Skeletal muscle cell (primary cell): ENCODE results near the gene AGL.
"Not testable (repeated sequence)": the region's sequence is repeated elsewhere in the genome, so short reads cannot be mapped to it uniquely, and the experiment has no call there.

Experiments
- DNase-seq: peaks from one replicate; pipeline ENCODE4 v3.0.0-alpha.2; 2010; ENCODE audit warnings: low read depth
- H3K4me3 ChIP-seq: 2 replicates; pipeline ENCODE4 v1.5.1; 2011; ENCODE audit warnings: low read depth, mild to moderate bottlenecking, control low read depth, low read length, moderate library complexity

Gene AGL

GRCh38 chr1:99919220-99919619 is 69.1 kb downstream of the AGL start:
- H3K4me3 ChIP-seq = no peak overlapping the region
- peak; percentile 31 for DNase-seq

- no peak for DNase-seq
- no peak overlapping the region for H3K4me3 ChIP-seq
These were observed 84.6 kb downstream of the AGL start for GRCh38 chr1:99934801-99935200.

DNA sequence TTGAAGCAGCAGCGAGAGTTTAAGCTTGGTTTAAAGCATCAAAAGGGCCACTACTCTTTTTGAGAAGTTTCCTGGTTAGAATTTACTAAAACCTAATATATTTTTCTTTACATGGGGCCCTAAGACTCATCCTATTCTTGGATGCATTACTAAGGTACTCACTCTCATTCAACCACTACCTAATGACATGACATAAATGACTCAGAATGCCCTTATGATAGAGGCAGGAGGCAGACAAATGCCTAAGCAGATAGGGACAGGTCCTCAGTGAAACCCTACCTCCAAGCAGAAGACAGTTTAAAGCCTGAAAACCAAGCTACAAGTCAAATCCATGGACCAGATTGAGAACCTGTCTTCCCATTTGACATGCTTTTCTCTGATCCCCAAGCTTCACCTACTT is 85.4 kb downstream of the AGL start:
- no peak overlapping the region for H3K4me3 ChIP-seq
- no peak for DNase-seq

GRCh38 chr1:99936071-99936470 is 85.9 kb downstream of the AGL start:
- no peak overlapping the region for H3K4me3 ChIP-seq
- DNase-seq = no peak

GRCh38 chr1:99942723-99943122 is 92.6 kb downstream of the AGL start:
- DNase-seq = no peak
- no peak overlapping the region for H3K4me3 ChIP-seq

DNA sequence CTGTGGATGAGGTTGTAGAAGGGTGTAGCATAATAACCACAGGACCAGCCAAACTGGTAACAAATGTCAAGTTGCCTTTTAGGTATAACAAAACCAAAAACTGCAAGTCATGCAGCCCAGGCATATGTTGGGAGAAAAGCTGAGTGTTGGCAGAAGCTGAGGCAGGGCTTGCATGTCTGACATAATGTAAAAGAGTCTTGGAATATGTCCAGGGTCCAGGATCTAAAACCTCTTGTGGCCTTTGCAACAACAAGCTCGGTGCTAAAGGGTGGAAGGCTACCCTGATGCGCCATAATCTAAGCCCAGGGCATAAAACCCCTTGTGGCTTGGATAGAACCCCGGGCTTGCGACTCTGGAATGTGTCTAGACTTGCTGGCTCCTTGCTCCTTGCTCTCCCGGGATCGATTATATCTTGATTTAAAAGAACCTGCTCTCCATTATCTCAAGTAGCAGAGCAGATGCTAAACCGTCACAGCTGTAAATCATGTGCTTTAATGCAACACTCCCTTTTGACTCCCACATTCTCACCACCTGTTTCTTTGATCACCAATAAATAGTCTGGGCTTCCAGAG is 93.1 kb downstream of the AGL start:
- H3K4me3 ChIP-seq = no peak overlapping the region
- peak; percentile 71 for DNase-seq

- DNase-seq = no peak
- H3K4me3 ChIP-seq = no peak overlapping the region
These were observed 94.0 kb downstream of the AGL start for GRCh38 chr1:99944192-99944591.

DNA sequence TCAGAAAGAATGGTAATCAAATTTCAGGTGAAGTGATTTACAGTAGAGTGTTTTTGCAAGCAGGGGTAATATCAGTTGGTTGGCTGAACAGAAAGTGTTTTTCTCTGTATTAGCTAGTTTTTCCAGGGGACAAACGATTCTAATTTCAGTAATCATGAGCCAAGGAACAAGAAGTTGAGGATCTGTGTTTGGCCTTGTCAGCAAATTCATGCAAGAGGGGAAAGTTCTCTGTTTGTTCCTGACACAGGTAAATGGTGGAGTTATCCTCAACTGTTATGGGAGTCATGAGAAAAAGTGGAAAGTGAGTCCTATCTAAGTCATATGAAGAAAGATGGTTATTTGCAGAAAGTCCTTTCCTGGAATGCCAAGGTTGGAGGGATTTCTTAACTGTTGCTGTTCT is 95.0 kb downstream of the AGL start:
- no peak overlapping the region for H3K4me3 ChIP-seq
- no peak for DNase-seq

DNA sequence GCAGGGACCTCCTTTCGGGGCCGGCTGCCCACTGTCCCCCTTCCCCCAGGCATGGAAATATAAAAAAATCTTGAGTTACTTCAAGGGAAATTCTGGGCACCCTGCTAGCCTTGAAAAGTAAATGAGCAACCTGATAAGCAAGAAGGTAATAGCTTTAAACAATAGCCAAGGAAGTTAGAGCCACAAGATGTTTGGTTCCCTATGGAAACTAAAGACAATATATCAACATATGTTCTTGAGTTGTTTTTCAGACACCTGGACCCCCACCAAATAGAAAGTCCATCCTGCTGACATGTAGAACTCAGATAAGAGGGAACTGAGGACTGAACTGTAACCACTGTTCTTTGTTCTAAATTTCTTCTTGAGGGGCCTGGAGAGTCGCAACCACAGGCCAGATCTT is 100.3 kb downstream of the AGL start:
- DNase-seq = no peak
- no peak overlapping the region for H3K4me3 ChIP-seq

GRCh38 chr1:99952522-99952921 is 102.4 kb downstream of the AGL start:
- H3K4me3 ChIP-seq = no peak overlapping the region
- DNase-seq = no peak

- DNase-seq = no peak
- no peak overlapping the region for H3K4me3 ChIP-seq
These were observed 105.2 kb downstream of the AGL start for GRCh38 chr1:99955375-99955774.

GRCh38 chr1:99956755-99957154 is 106.6 kb downstream of the AGL start:
- no peak for DNase-seq
- H3K4me3 ChIP-seq = no peak overlapping the region

- no peak for DNase-seq
- no peak overlapping the region for H3K4me3 ChIP-seq
These were observed 107.7 kb downstream of the AGL start for GRCh38 chr1:99957818-99958217.

- not testable (repeated sequence) for DNase-seq, H3K4me3 ChIP-seq
These were observed 109.1 kb downstream of the AGL start for GRCh38 chr1:99959189-99959705.

DNA sequence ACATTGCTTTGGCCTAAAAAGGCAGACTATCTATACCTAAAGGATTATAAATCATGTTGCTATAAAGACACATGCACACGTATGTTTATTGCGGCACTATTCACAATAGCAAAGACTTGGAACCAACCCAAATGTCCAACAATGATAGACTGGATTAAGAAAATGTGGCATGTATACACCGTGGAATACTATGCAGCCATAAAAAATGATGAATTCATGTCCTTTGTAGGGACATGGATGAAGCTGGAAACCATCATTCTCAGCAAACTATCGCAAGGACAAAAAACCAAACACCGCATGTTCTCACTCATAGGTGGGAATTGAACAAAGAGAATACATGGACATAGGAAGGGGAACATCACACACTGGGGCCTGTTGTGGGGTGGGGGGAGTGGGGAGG is 110.1 kb downstream of the AGL start:
- not testable (repeated sequence) for H3K4me3 ChIP-seq, DNase-seq

DNA sequence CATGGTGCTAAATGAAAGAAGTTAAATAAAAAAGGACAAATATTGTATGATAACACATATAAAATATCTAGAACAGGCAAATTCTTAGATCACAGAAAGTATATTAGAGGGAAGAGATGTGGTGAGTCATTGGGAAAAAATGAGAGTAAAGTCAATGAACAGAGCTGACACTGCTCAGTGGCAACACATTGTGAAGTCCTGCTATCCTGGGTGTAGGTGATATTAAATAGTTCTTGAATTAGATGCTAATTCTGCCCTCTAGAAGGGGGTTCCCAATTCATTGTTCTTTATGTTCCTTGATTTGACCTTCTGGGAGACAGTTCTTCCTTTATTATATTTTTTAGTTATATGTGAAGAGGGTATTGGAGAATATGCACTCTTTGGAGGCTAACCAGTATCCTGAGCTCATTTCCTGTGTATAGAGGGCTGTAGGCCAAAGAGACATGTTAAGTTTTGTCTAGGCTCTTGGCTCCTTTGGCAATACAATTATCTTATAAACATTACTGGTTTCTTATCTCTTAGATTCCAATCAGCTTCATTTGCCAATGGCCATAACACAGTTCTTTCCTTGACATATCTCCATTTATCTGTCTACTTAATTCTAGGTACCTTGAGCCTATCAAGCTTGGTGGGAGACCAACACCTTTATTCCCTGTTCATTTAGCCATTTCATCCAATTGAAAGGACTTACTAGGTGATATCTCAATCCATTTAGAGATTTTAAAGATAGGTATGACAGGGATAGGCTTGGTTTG is 113.1 kb downstream of the AGL start:
- H3K4me3 ChIP-seq = no peak overlapping the region
- no peak for DNase-seq

GRCh38 chr1:99964806-99965205 is 114.6 kb downstream of the AGL start:
- no peak for DNase-seq
- no peak overlapping the region for H3K4me3 ChIP-seq

- no peak for DNase-seq
- no peak overlapping the region for H3K4me3 ChIP-seq
These were observed 115.7 kb downstream of the AGL start for GRCh38 chr1:99965646-99966375.

DNA sequence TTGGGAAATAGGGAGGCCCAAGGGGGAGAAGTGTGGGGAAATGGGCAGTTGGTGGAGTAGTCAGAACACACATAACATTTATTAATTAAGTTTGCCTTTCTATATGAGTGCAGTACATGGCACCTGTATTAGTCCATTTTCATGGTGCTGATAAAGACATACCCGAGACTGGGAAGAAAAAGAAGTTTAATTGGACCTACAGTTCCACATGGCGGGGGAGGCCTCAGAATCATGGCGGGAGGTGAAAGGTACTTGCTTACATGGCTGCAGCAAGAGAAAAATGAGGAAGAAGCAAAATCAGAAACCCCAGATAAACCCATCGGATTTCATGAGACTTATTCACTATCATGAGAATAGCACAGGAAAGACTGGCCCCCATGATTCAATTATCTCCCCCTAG is 118.1 kb downstream of the AGL start:
- no peak overlapping the region for H3K4me3 ChIP-seq
- no peak for DNase-seq

DNA sequence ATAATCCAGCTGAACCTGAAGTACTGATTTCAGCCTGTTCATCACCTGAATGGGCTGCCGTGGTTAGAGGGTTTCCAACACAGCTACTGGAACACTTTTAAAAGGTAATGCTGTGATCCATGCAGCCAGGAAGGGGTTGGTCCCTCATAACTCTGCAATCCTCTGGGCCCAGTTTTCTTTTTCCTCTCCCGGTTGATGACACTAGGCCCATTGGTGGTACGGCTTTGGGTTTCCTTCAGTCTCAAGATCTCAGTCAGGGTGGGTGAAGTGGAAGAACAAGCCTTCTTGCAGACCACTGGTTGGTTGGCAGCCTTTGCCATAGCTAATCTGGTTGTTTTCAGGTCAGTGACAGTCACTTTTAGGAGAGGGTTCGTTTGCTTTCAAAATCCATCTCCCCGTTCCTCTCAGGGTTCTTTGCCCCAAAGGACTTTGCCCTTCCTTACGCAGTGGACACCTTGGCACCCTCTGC is 119.1 kb downstream of the AGL start:
- DNase-seq = no peak
- H3K4me3 ChIP-seq = peak overlapping the region; percentile 81
